Measurements from ENCODE around the gene PSG5.
"Not testable (repeated sequence)": the region's sequence is repeated elsewhere in the genome, so short reads cannot be mapped to it uniquely, and the experiment has no call there.

PSG5 gene

DNA sequence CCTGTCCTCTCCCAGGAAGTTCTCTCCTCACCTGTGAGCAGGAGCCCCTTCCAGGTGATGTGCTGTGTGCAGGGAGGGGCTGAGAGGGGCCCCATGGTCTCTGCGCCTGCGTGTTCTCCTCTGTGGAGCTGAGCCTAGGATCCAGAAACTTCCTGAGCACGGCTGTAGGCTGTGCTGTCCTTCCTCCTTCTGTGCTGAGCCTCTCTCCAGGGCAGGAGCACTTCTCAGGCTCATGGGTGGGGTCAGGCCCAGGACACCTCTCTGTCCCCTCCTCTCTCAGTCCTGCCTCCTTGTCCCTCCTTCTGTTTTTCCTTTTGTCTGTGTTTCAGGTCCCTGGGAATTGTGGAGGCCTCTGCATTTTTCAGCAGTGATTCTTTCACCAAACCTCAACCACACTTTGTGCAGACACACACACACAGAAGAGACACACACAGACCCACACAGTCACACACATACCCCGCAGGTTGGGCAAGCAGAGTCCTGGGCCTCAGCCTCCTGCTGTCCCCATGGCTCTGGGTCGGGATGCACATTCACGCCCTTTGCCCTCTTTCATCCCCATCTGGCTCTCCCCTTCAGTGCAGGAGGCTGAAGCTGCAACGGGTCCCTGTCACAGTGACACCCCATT lies at the start of gene PSG5:
TSS of gene PSG5 (minus strand) at position 226 of the 625 bp plus-strand sequence. CDS start at position 95, 131 bp downstream.
- not testable (repeated sequence) for DNase-seq (ENCODE audit: low read depth in 2 of 2)

DNA sequence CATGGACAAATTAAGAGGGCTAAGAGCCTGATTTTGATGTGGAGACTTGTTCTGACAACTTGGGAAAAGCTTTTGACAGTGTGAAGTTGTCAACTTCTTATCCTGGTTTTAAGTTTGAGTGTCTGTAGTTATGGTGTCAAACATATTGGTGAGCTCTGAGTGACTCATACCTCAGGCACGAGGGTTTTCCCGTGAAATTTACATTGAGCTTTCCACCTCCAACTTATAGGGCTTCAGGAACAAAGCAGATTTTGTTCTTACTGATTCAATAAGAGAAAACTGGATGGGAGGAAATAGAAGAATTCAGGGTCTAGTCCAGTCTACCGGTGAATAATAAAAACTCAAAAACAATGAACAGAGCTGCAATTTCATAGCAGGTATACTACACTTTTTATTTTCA lies 49.4 kb upstream of the PSG5 start:
- DNase-seq (ENCODE audit: low read depth in 2 of 2), result not testable (repeated sequence)

DNA sequence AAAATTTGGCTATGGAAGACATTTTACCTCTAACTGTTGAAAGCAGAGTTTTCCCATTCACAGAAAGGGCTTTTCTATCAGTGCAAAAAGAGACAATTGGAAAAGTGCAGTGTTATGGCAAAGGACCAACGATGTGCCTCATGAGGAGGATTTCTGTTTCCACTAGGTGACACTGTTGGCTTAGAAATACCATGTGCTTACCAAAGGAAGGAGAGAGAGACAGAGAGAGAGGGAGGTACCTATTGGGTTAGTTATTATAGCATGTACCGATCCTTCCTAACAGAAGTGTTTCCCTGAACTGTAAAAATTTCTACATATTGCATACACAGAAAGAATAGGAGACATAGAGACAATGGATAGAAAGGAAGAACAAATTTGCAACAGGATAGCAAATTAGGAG lies 43.0 kb upstream of the PSG5 start:
- DNase-seq (ENCODE audit: low read depth in 2 of 2), result no peak

DNA sequence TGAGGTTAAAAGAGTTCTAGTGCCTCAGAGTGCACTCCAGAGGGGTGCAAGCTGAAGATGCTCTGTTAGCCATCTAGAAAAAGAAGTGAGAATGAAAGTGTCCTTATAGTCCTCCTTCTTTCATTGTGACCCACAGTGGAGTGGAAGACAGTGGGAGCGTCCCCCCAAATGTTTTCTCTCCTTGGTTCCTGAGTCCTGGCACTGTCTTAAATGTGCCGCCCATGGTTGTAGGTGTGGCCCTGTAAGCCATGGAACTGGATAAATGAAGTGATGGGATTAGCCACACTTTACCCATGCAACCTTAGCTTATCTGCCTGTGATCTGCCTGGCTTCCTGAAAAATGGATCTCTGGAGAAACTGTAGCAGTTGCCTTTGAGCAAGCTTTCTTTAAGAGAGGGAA lies 42.4 kb upstream of the PSG5 start:
- DNase-seq (ENCODE audit: low read depth in 2 of 2), result not testable (repeated sequence)

DNA sequence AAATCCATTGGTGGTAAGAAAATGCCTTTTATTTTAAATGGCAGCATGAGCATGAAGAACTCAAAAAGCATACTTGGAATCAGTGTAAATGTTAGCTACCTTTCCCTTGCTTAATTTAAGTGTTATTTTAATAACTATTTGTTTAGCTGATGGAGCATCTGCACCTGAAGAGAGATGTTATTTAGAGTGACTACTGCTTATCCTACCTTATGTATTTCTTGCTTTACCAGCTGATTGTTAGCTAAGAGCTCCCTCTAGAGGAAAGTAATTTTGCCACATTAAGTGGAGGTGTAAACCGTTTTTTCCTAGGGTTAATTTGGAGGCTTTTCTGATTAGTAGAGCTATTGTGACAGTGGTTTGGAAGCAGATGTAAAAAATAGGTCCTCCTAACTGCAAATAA lies 40.6 kb upstream of the PSG5 start:
- not testable (repeated sequence) for DNase-seq (ENCODE audit: low read depth in 2 of 2)

DNA sequence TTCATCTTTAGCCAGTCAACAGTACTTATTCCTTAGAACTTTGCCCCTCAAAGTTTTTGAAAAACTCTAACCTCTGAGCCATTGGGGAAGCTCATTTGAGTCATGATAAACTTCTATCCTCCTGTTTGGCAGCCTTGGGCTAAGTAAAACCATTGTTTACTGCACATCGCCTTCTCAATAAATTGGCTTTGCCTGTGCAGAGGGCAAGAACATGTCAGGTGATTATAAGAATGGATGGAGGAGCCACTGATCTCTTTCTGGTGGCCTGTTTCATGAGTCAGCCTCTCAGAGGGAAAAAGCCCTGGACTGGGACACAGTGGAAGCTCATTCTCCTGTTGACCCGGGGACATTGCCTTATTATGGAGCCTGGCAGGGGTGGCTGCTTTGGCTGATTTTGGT lies 38.5 kb upstream of the PSG5 start:
- DNase-seq (ENCODE audit: low read depth in 2 of 2), result no peak

DNA sequence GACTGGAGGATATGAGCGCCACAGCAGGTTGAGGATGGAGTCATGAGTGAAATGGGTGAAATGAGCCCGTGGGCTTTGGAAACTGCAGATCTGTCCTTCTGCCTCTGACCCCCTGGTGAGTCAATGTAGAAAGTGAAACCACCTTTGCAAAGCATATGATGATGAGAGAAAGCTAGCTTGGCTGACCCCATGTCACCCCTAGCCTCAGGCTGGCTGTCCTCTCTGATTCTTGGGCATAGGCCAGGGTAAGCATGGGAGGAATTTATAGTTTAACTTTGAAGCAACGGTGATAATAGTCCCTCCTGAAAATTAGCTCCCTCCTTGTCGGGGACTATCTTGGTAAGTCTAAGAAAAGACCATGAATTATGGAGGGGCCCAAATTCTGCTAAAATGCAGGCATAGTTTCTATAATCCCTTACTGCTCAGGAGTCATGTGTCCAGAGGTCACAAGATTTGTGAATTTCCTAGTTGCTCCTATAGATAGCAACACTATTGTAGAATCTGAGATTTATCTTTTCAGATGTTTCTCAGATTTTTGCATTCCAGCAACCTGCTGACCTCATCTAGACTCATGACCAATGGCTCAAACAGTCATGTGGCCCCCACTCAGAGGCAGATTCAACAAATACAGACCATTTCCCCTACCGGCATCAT lies 38.0 kb upstream of the PSG5 start:
- not testable (repeated sequence) for DNase-seq (ENCODE audit: low read depth in 2 of 2)

DNA sequence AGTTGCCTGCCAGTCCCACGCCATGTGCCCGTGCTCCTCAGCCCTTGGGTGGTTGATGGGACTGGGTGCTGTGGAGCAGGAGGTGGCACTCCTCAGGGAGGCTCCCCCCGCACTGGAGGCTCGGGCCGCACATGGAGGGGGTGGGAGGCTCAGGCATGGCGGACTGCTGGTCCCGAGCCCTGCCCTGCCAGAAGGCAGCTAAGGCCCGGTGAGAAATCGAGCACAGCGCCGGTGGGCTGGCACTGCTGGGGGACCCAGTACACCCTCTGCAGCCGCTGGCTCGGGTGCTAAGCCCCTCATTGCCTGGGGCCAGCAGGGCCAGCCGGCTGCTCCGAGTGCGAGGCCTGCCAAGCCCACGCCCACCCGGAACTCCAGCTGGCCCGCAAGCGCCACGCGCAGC lies 35.6 kb upstream of the PSG5 start:
- DNase-seq (ENCODE audit: low read depth in 2 of 2), result not testable (repeated sequence)

DNA sequence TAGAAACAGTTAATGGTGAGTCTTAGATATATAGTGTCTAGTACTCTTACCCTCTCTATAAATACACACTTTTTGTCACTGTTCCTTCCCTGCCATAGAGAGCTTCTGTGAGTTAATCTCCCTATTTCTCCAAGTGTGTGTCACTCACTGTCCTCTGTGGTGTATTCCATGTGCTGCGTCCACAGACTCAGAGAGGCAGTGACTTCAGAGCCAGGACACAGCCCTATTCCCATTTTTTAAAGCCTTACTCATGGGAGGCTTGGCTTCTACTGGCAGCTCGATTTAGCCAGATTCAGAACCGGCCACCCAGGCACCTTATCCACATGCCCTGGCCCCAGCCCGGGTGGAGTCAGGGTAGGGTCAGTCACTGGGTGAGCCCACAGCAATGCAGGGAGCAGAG lies 32.8 kb upstream of the PSG5 start:
- not testable (repeated sequence) for DNase-seq (ENCODE audit: low read depth in 2 of 2)

DNA sequence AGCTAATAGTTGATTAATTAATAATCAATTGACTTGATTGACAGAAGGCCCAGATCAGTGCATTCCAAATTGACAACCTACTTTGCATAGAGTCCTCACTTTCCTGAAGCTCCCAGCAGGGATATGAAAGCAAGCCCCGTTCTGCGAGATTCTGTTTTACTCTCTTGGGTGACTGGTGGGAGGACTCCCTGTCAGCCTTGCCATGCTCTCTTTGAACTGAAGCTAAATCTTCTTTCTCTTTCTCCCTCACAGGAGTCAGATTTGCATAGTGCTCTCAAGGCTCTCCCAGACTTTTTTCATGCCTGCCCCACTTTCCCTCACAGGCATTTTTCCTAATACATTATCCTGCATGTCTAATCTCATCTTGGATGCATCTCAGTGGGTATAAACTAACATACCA lies 29.5 kb upstream of the PSG5 start:
- not testable (repeated sequence) for DNase-seq (ENCODE audit: low read depth in 2 of 2)

DNA sequence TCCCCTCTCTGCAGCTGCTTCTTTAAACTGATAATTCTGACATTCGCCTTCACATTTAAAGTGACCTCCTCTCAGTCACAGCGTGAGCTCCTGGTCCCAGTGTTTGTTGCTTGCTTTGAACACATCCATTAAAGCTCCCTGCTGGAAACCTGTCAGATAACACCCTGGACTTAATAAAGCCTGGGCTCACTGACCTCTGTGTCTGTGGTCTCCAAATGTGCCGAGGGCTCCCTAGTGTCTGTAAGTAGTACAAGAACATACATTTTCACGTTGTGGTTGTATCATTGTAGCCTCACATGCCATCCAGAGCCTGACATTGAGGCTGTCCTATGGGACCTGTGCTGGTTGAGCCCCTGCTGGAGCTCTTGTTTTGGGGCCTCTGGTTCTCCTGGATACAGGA lies 21.7 kb upstream of the PSG5 start:
- no peak for DNase-seq (ENCODE audit: low read depth in 2 of 2)

DNA sequence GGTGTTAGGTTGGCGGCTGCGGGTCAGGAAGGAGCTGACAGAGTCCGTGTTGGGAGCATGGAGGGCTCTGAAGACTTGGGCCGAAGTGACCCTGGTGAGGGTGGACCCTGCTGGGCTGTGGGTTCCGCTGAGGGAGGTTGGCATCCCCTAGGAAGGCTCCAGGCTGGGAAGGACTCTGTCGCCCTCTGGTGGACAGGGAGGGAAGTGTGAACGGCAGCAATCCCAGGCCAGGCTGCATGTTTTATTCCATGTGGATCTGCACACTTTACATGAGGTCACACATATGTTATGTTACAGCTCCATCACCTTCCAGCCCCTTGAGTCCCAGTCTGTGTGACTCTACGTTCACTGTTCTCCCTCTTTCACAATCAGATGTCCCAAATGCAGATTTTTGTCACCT lies 20.8 kb upstream of the PSG5 start:
- DNase-seq (ENCODE audit: low read depth in 2 of 2), result not testable (repeated sequence)

DNA sequence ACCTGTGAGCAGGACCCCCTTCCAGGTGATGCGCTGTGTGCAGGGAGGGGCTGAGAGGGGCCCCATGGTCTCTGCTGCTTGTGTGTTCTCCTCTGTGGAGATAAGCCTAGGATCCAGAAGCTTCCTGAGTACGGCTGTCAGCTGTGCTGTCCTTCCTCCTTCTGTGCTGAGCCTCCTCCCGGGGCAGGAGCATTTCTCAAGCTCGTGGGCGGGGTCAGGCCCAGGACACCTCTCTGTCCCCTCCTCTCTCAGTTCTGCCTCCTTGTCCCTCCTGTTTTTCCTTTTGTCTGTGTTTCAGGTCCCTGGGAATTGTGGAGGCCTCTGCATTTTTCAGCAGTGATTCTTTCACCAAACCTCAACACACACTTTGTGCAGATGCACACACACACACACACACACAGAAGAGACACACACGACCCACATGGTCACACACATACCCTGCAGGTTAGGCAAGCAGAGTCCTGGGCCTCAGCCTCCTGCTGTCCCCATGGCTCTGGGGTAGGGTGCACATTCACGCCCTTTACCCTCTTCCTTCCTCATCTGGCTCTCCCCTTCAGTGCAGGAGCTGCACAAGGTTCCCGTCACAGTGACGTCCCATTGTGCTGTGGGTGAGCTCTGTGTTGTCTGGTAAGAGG lies 19.3 kb upstream of the PSG5 start, which contains the start of gene PSG4:
TSS of gene PSG4 (minus strand) at position 168 of the 635 bp plus-strand sequence. CDS start at position 66, 102 bp downstream.
- not testable (repeated sequence) for DNase-seq (ENCODE audit: low read depth in 2 of 2)

DNA sequence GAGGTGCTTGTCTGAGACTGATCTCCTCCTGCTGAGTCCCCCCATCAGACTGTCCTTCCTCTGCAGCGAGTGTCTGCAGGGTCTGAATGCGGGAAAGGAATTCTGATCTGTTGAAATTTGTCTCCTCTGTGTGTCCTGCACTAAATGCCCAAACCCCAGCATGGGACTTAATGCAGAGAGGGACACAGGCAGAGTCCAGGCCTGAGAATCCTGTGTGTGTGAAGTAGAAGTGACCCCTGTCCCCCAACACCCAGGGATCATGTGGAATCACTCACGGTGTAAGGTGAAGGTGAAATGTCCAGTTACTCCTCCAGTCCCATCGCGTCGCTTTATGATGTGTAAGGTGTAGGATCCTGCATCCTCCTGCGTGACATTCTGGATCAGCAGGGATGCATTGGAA lies 17.3 kb upstream of the PSG5 start:
- not testable (repeated sequence) for DNase-seq (ENCODE audit: low read depth in 2 of 2)

DNA sequence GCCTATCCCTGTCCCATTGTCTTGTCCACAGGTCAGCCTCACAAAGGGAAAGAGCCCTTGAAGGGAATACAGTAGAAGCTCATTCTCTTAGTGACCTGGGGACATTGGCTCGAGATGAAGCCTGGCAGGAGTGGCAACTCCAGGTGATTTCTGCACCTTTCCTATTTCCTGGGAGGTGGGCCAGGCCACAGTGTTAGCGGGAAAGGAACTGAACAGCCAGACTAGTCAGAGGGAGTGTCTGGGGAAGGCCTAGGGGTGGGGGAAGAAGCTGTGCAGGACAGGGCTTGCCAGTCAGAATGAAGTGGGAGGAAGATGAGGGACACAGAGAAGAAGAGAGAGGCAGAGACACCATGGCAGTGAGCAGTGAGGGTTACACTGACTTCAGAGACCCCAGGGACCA lies 15.6 kb upstream of the PSG5 start:
- not testable (repeated sequence) for DNase-seq (ENCODE audit: low read depth in 2 of 2)

DNA sequence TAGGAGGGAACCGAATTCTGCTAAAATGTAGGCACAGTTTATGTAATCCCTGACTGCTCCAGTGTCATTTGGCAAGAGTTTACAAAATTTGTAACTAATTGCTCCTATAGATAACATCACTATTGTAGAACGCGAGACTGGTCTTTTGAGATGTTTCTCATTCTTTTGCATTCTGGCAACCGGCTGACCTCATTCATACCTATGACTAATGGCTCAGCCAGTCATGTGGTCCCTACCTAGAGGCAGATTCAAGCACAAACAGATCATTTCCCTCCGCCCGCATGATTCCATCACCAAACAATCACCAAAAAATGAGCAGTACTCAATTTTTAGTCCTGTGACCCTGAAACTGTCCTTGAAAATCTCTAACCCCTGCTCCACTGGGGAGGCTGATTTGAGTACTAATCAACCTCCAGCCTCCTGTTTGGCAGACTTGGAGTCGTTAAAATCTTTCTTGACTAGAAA lies 15.0 kb upstream of the PSG5 start:
- not testable (repeated sequence) for DNase-seq (ENCODE audit: low read depth in 2 of 2)

DNA sequence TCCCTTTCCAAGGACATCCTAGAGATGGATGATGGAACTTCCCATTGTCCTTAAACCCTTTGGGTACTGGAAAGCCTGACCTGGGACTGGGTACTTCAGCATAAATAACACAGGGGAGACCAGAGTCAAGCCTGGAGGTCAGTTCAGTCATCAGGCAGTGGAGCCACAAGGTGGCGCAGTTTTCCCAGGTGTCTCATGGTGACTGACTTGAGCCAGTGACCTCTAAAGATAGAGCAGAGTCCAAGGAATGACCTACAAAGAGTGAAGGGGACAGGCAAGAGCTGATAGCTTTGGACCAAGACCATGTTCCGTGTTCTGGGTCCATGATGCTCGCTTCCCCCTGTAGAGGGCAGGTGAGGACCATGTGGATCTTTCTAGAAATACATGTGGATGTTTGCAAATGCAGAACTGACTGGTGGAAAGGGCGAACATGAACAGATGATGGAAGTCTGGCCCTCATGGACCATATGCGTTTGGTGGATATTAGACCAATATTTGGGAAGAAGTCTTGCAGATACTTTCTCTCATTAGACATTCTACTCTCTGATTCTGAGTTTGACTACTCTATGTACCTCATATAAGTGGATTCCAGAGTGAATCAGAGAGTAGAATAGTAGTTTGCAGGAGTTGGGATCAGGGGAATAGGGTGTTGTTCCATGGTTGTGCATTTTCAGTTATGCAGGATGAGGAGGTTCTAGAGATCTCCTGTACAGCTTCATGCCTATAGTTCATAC lies 12.5 kb upstream of the PSG5 start:
- not testable (repeated sequence) for DNase-seq (ENCODE audit: low read depth in 2 of 2)

DNA sequence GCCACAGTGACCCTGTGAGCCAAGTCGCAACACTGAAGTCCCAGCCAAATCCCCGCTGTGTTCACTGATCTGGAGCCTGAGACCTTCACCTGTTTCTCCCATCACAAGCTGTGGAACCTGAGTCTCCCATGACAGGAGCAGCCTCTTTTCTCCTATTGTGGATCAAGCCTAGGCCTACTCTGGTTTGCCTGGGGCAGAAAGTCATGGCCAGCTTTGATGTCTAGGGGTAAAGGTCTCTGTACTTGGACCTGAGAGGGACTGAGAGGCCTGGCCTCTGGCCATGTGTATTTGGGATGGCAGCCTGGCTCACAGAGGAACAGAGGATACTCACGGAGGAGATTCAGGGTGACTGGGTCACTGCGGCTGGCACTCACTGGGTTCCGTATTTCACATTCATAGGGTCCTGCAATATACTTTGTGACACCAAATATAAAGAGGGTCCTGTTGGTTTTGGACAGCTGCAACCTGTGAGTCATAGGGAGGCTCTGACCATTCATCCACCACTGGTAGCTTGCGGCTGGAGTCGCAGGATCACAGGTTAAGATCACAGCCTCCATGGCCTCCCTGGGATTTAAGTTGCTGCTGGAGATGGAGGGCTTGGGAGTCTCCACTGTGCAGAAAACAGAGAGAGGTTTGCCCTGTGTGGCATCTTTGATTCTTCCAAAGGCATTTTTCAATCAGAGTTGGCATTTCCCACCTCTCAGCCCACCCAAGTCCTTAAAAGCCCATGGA lies 11.5 kb upstream of the PSG5 start:
- not testable (repeated sequence) for DNase-seq (ENCODE audit: low read depth in 2 of 2)

DNA sequence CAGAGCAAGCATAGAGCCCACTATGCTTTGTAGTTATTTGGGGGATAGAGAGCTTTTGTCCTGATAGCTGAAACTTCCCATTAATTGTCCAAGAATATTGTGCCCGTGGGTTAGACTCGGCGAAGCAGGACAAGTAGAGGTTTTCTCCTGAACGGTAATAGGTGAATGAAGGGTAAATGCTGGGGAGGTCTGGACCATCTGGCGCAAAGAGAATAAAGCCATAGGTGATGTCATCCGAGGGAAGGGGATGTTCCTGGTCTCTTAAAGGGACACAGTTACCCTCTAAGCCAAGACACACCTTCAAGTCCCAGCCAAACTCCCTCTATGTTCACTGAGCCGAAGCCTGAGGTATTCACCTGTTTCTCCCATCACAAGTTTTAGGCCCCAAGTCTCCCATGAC lies 8.1 kb upstream of the PSG5 start:
- not testable (repeated sequence) for DNase-seq (ENCODE audit: low read depth in 2 of 2)

DNA sequence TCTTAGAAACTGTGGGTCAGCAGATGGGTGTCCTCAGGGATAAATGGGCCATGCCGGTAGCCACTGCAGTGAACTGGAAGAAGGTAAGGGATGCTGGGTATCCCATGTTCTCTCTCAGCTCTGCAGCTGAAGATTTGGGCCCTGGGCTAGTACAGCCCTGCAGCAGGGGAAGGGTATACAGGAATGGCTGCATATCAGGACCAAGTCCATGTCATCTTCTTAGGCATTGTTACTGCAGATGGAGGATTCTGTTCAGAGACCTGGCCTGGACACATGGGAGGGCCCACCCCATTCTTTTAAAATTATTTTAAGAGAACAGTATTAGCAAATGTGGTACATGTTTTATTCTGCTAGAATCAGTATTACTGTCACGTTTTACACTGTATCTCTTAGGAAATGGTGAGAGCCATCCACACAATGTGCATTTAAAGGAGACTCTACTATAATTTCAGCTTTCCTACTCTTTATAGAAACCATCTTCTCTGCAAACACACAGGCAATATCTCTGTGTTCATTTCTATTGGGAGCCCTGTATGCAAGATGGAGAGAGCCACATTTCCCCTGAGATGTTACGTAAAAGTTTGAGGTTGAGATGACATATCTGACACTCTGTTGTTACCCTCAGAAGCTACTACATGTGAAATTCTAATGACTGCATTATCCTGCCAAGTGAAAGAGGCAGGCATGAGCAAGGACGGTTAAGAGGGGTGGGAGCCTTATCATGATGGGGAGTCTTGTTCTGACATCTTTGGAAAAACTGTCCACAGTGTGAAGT lies 6.2 kb upstream of the PSG5 start:
- not testable (repeated sequence) for DNase-seq (ENCODE audit: low read depth in 2 of 2)

DNA sequence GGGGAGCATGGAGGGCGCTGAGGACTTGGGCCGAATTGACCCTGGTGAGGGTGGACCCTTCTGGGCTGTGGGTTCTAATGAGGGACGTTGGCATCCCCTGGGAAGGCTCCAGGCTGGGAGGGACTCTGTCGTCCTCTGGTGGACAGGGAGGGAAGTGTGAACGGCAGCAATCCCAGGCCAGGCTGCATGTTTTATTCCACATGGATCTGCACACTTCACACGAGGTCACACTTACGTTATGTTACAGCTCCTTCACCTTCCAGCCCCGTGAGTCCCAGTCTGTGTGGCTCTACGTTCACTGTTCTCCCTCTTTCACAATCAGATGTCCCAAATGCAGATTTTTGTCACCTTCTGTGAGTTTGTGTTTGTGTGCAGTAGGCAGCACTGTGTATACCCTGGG lies 1.8 kb upstream of the PSG5 start:
- DNase-seq (ENCODE audit: low read depth in 2 of 2), result not testable (repeated sequence)
